ENCODE data around the gene RPS6KB2.

Gene RPS6KB2

DNA sequence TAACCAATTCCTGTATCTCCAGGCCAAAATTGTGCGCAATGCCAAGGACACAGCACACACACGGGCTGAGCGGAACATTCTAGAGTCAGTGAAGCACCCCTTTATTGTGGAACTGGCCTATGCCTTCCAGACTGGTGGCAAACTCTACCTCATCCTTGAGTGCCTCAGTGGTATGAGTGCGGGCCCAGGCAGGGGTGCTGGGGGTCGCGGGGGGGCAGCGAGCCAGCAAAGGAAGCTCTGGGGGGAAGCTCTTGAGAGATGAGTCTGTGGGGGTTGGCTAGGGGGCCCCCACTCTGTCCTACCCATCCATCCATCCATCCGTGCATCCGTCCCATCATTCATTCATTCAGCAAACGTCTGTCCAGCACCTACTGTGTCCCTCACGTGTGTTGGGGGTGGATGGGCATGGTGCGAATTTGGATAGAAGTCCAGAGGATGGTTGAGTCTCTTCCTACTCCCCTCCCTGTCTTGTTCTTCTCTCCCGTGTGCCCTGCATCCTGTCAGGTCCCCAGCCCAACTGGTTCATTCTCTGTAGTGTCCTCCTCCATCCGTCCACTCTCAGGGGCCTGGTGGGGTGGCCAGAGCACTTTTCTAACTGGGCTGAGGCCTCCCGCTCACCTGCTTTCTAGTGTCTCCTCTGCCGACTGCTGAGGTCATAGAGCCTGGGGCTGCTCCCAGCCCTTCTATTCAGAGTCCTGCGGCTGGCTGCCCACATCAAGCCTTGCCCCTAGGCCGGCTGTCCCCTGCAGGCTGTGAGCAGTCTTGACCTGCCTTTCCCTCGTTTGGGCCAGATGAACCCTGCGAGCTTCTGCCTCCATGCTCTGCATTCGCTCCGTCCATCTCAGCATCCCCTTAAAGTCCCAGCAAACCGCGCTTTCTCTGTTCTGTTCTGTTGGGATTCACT, 3.3 kb downstream of the RPS6KB2 start:
- DNase-seq: no peak

- DNase-seq: no peak
Measured at GRCh38 chr11:67432655-67433349, 4.5 kb downstream of the RPS6KB2 start.

GRCh38 chr11:67433536-67434394, 5.5 kb downstream of the RPS6KB2 start:
- no peak for DNase-seq

- DNase-seq: no peak
Measured at GRCh38 chr11:67434395-67434881, 6.1 kb downstream of the RPS6KB2 start.

GRCh38 chr11:67435031-67435726, 6.9 kb downstream of the RPS6KB2 start:
- no peak for DNase-seq

GRCh38 chr11:67435727-67436458, 7.6 kb downstream of the RPS6KB2 start:
- DNase-seq: no peak

DNA sequence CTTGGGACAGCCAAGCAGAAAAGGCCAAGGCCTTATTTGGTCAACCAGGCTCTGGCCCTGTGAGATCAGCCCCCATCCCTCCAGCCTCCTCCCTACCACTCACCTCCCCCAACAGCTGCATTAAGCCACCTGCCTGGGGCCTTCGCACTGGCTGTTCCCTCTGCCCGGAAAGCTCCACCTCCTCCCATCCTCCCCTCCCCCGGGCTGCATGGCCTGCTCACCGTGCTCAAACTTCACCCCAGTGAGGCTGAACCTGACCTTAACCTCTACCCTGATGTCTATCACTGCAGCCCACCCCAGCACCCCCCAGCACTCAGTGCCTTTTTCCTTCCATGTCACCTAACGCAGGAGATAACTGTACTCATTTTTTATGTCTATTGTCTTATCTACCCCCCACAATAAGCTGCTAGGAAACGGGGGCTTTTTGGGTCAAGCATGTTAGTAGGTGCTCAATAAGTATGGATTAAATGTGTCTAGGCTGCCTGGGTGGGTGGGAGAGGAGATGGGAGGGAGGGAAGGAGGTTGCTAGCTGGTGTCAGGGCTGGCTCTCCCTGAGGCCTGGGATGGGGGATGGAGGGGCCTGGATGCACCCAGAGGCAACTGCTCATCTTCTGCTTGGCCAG, 8.3 kb downstream of the RPS6KB2 start:
- DNase-seq: no peak

GRCh38 chr11:67437082-67437808, 9.0 kb downstream of the RPS6KB2 start, which contains the start of gene PTPRCAP:
TSS of gene PTPRCAP (minus strand) at chr11:67437682. CDS start at chr11:67437619, 63 bp downstream.
- DNase-seq: no peak

DNA sequence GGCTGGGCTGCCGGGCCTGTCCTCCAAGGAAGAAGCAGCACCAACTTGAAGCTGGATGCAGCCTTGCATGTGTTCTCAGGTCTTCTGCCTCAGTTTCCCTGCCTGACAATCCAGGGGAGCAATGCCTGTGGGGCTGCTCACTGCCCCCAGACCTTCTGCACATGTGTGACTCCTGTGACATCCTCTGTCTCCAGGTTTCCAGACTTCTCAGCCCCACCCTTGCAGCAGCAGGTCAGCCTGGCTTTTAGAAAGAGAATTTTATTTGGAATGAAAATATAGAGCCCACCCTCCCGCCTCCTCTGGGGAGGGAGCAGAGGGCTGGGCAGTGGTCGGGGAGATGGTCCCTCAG, 9.5 kb downstream of the RPS6KB2 start:
- DNase-seq: no peak

- DNase-seq: no peak
Measured at GRCh38 chr11:67438158-67438902, 10.0 kb downstream of the RPS6KB2 start.

DNA sequence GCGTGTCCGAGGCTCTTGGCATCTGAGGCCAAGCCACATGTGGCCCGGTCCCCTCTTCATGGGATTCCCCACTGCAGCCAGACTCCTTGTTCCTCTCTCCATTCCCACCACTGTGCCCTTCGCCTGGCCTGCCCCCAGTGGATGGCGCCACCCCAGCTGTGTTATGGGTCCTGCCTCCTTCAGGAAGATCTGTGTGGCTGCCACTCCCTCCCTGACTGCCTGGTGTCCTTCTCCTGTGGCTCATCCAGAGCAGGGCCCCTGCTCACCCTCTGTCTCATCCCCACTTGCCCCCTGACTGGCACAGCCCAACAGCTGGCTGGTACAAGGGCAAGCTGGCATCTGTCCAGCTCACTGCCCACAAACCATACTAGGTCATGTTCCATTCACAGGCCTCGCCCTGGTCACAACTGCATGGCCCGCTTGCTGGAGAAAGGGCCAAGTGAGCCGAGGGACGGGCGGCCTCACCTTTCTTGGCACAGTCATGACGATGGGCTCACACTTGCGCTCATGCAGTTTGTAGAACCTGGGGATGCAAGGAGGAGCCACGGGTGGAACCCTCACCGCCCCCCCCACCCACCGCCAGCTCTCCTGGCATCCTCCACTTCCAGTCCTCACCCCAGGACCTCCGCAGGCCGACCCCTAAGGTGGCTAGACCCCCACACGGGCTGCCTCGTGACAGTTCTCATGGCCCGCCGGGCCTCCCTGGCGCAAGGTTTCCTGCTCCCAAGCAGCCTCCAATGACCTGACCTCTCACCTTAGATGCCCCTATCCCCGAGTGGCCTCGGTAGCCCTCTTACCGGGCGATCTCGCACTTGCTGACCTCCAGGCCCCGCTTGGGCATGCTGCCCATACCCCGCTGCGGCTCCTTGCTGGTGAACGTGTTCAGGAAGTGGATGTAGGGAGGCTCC, 11.3 kb downstream of the RPS6KB2 start:
- no peak for DNase-seq

- DNase-seq: no peak
Measured at GRCh38 chr11:67440229-67441097, 12.2 kb downstream of the RPS6KB2 start.

DNA sequence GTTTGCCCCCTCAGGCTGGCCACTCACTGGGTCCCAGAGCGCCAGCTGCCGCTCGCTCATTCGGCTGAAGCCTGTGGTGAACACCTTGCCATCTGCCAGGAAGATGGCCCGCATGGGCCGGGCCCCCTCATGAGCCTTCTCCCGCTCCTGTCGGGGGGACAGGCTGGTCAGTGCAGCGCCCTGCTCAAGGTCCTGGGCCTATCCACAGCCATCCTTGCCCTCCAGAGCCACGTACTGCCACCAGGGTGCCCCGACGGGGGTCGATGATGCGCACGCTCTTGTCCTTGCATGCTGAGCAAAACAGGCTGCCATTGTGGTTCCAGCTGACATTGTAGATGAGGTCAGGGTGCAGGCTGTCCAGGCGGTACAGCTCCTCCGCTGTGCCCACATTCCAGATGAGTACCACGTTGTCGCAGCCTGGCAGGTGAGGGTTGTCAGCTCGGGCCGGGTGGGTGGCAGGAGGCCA, 12.8 kb downstream of the RPS6KB2 start:
- no peak for DNase-seq

GRCh38 chr11:67441731-67442351, 13.5 kb downstream of the RPS6KB2 start:
- no peak for DNase-seq

GRCh38 chr11:67442504-67443404, 14.5 kb downstream of the RPS6KB2 start:
- no peak for DNase-seq

DNA sequence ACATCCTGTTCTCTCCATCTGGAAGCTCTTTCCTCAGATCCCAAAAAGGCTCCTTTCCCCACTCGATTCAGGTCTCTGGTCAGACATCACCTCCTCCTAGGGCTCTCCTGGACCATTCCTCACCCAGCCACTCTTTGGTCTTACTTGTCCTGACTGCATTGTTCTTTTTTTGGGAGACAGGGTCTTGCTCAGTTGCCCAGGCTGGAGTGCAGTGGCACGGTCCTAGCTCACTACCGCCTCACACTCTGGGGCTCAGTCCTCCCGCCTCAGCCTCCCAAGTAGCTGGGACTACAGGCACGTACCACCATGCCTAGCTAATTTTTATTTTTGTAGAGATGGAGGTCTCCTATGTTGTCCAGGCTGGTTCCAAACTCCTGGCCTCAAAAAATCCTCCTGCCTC, 17.2 kb downstream of the RPS6KB2 start:
- no peak for DNase-seq
